GM12892 (cell line): ENCODE results near the gene ZNF593OS.

Source experiments
- POLR2AphosphoS5 ChIP-seq: IDR thresholded peaks from 2 replicates; pipeline ENCODE4 v1.6.1; 2011; ENCODE audit warnings: low read depth, low read length, control low read depth
- TAF1 ChIP-seq: IDR thresholded peaks from 2 replicates; pipeline ENCODE4 v1.6.1; 2011; ENCODE audit warnings: low read depth, mild to moderate bottlenecking, control low read depth, low read length, borderline replicate concordance

DNA sequence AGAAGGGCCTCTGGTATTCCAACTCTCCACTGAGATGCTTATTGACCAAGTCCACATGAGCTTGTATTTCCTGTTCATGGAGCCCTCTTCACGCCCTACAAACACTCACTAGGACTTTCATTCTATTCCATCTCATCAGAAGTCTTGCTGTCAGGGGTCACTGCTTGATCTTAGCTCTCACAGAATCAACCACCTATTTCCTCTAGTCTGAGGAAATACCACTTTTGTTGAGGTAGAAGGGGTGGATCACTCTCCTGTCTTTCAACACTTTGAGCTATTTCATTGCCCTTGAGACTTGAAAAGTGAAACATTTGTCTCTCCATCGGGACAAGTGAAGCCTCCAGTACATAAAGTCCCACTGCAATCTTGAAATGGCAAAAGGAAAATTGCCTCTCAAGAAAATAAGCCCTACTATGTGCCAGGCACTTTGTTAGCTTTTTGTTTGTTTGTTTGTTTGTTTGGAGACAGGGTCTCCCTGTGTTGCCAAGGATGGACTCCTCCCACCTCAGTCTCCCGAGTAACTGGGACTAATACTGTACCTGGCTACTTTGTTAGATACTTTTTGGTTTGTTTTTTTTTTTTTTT is 32.6 kb downstream of the ZNF593OS start:
- TF ChIP-seq POLR2AphosphoS5 (no peak), TAF1 (no peak)
